GM18517 (cell line): ENCODE data around the gene ADGRF5.
"Not testable (repeated sequence)": the region's sequence is repeated elsewhere in the genome, so short reads cannot be mapped to it uniquely, and the experiment has no call there.

Source experiments
- ATAC-seq: cut with Tn5 transposase; IDR thresholded peaks from one replicate; pipeline ENCODE4 v1.9.1; 2021; ENCODE audit warnings: mild to moderate bottlenecking, moderate library complexity; ENCODE audit not compliant: unreplicated experiment

Gene ADGRF5

DNA sequence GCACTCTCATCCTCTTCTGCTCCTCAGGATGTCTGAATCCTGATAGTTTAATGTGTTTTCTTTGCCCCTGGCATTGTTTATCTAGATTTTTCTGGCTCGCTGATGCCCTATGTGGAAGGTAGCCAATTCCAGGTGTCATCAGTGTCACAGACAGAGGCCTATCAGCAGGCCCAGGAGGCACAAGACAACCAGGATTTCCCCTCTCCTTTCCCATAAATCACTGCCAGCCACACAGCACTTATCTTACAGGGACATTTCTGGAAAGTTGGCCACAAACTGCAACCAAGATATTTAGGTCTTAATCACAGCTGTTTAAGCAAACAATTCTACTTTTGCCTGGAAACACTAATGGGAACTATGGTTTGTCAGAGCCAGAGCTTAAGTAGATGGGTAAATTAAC lies 28.1 kb downstream of the ADGRF5 start:
- no peak for ATAC-seq

GRCh38 chr6:46891252-46891795 lies 30.4 kb downstream of the ADGRF5 start:
- no peak for ATAC-seq

DNA sequence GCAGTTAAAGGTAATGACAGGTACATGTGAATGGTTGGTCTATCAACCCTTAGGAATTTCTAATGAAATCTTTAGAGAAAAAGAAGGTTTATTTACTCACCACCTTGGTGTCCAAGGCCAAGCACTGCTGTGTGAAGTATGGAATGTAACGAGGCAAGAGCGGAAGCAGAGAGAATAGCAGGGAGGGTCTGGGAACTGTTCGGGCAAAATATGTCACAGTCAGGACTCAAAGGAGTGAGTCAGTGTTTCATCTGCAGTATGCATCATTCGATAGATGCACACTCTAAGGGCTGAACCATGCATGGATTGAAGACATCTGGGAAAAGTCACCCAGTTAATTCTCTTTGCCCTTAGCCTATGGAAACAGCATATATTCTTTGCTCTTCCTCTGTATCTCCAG lies 33.2 kb downstream of the ADGRF5 start:
- ATAC-seq: no peak

DNA sequence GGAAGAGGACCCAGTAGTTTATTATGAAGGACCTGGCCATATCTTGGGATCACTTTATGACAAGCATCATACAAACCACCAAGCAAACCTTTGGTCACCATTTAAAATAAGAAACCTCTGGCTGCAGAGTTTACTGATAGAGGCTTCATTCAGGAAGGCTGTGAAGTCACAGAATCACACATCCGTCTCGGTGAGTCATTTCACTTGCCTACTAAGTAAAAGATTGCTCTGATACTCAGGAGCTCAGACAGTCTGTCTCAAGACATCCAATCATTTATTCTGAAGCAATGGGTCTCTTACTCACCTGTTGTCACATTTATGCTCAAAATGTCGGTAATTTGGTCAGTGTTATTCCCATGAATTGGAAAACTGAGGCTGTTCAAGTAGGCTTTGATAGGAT lies 33.7 kb downstream of the ADGRF5 start:
- ATAC-seq: no peak

DNA sequence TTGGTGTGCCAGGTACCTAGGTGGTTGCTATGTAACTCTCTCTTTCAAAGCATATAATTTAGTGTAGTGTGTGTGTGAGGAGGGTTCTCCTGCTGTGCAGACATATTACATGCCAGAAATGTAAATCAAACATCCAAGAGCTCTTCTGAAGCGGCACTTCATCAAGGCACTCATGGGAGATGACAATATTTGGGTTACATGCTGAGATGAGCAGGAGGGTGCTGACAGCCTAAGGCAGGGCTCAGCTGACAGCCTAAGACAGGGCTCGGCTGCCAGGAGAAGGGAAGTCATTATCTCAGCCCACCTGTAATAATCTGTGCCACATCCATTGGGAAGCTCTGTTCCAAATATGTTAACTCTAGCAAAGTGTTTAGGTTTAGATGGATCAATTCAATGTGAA lies 39.1 kb downstream of the ADGRF5 start:
- ATAC-seq: no peak

DNA sequence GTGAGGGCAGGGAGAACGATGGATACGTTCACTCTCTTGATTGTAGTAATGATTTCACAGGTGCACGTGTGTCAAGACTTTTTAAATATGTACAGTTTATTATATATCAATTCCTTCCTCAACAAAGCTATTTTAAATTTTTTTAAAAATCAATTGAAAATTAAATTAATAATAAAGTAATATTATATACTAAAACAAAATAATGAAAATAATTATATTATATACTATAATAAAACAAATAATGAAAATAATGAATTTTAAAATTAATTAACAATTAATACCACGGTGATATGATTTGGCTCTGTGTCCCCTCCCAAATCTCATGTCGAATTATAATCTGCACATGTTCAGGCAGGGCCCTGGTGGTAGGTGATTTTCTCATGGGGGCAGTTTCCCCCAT lies 42.7 kb downstream of the ADGRF5 start:
- ATAC-seq: no peak

DNA sequence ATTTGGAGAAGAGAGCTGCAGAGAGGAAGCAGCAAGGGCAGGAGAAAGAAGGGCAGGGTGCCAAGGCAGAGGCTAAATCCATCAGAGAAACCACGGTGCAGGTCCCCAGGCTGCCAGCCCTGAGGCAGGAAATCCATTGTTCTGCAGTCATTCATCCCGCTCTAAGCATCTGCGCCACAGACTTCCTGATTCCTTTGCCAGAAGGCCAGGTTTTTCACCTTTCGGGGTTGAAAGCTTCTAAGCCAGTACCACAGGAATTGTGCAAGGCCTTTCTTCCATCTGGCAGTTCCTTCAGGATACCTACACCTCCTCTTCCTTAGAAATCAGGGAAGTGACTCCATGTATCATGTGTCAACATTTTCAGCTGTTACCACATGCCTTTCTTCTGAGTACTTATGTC lies 45.6 kb downstream of the ADGRF5 start:
- no peak for ATAC-seq

GRCh38 chr6:46867411-46867810 lies 54.3 kb downstream of the ADGRF5 start:
- no peak for ATAC-seq

- no peak for ATAC-seq
These were observed 56.5 kb downstream of the ADGRF5 start for GRCh38 chr6:46865221-46865620.

GRCh38 chr6:46863791-46864190 lies 57.9 kb downstream of the ADGRF5 start:
- ATAC-seq: no peak

DNA sequence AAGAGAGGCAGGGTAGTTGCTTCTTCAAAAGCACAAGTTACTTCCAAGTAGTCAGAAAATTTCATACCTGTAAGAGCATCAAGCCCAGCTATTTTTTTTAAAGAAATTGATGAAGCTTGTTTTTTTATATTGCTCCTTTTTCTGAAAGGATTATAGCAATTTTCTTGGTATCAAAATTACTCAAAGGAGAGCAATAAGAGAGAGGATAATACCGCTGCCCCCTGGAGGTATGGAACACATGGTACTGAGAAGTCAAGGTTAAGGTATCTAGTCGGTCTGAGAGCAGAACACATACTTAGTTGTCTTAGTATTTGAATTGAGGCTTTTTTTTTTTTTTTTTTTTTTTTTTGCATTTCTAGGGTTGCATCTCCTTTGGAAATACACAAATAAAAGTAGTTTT lies 59.4 kb downstream of the ADGRF5 start:
- ATAC-seq: no peak

GRCh38 chr6:46855966-46856365 lies 65.8 kb downstream of the ADGRF5 start:
- not testable (repeated sequence) for ATAC-seq

- not testable (repeated sequence) for ATAC-seq
These were observed 70.2 kb downstream of the ADGRF5 start for GRCh38 chr6:46851576-46851975.

DNA sequence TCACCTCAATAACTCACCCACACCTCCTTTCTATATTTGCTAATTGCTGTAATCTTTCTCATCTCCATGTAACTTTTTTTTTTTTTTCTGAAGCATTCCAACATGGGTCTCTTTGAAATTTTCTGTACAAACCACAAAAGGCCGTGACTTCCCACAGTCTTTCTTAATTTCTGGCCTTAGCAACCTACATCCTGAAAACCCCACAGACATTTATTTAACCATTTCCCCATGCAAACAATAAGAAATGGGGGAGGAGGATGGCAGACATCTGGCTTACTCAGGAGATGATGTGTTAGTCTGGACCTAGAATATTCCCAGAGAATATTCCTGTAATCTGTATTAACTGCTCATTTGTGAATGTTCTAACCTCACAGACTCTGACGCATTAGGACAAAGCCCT lies 70.9 kb downstream of the ADGRF5 start:
- ATAC-seq: no peak

GRCh38 chr6:46849361-46849690 lies 72.4 kb downstream of the ADGRF5 start:
- no peak for ATAC-seq

DNA sequence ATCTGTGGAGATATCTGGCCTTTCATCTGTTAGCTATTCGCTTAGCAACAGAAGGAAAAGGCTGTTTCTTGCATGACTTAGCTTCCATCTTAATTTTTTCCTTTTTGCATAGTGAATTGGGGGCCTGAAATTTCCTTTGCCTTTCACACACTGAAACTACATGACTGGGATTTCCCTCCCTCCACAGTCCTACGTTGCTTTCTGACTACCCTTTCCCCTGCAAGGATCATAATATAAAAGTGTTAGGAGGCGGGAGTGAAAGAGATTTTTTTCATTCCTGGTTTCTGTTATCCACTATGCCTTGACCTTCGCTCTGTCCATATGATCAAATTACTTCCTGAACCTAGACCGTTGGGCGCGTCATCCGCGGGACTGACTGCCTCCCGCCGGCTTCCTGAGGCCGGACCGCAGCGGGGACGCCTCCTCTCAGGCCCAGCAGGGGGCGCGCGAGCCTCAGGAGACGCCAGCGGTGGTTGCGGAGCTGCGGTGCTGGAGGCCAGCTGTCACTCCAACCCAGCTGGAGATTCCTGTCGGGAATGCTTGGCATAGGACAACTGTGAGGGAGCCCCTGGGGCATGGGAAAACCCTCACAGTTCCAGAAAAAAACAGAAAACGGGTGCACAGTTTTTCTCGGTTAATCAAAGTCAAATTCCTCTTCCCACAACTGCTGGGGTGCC lies 72.9 kb downstream of the ADGRF5 start:
- ATAC-seq: no peak

DNA sequence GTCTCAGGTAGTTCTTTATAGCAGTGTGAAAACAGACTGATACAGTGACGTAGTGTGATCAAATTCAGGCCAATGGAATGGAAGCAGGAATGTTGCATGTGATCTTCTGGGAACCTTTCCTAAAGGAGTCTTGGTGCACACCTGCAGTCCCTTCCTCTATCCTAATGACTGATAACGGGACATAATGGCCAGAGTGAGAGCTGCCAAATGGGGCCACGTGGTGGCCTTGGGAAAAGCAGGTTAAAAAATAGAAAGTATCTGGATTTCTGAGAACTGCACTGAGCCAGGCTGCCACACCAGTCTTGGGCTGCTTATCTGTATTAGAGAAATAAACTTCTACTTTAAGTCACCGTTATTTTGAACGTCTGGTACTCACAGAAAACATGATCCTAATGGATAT lies 76.6 kb downstream of the ADGRF5 start:
- ATAC-seq: no peak

GRCh38 chr6:46842252-46842846 lies 79.4 kb downstream of the ADGRF5 start:
- not testable (repeated sequence) for ATAC-seq

GRCh38 chr6:46838033-46838432 lies 83.7 kb downstream of the ADGRF5 start:
- ATAC-seq: no peak

GRCh38 chr6:46834991-46835390 lies 86.7 kb downstream of the ADGRF5 start:
- not testable (repeated sequence) for ATAC-seq

GRCh38 chr6:46834257-46834916 lies 87.4 kb downstream of the ADGRF5 start:
- not testable (repeated sequence) for ATAC-seq

- ATAC-seq: no peak
These were observed 88.9 kb downstream of the ADGRF5 start for GRCh38 chr6:46832816-46833215.
